H1 (cell line): ENCODE data around the gene PRKAR1B. TPM values are rescaled to one million over a fixed set of nuclear protein-coding genes. Genes with fewer than 3 reads are reported as not detected.

Source experiments
- CTCF ChIA-PET: fragments of 300-600 bp; sonication (Branson Sonifier 250); formaldehyde crosslinking; loops from one replicate; lab custom pipeline; 2021; ENCODE audit not compliant: partially characterized antibody; lab: Charles Lee
- POLR2A ChIA-PET: fragments of 300-600 bp; sonication (Branson Sonifier 250); formaldehyde crosslinking; loops from one replicate; lab custom pipeline; 2021; ENCODE audit warnings: inconsistent platforms; ENCODE audit not compliant: partially characterized antibody; lab: Charles Lee
- DNase-seq, 2 experiments: peaks; one replicate each; pipeline versions ENCODE4 v3.0.0 to v3.0.0-alpha.2; 2010 to 2022; ENCODE audit warnings: low spot score in 2 of 2, low read depth in 1 of 2, mixed read lengths in 1 of 2
- FAIRE-seq: peaks from 2 replicates; lab custom pipeline; 2011; peaks lifted over from hg19 to GRCh38; lab: Jason Lieb, UNC
- H2AFZ ChIP-seq: 2 replicates; pipeline ENCODE4 v1.8.1; 2012; ENCODE audit warnings: low read length, inconsistent platforms
- H2AK5ac ChIP-seq: 2 replicates; pipeline ENCODE4 v1.6.1; 2013; ENCODE audit warnings: low read depth, low read length
- H2BK120ac ChIP-seq: replicated peaks from 2 replicates; pipeline ENCODE3; 2013; ENCODE audit warnings: low read depth, low read length, inconsistent platforms
- H2BK12ac ChIP-seq: 2 replicates; pipeline ENCODE4 v1.6.1; 2013; ENCODE audit warnings: low read depth, low read length
- H2BK15ac ChIP-seq: 2 replicates; pipeline ENCODE4 v1.6.1; 2013; ENCODE audit warnings: low read length
- H2BK20ac ChIP-seq: 2 replicates; pipeline ENCODE4 v1.6.1; 2013; ENCODE audit warnings: low read length
- H2BK5ac ChIP-seq: 2 replicates; pipeline ENCODE4 v1.6.1; 2013; ENCODE audit warnings: low read depth, low read length
- H3K14ac ChIP-seq: 2 replicates; pipeline ENCODE4 v1.6.1; 2013; ENCODE audit warnings: inconsistent platforms; ENCODE audit not compliant: insufficient read length
- H3K18ac ChIP-seq: 2 replicates; pipeline ENCODE4 v1.6.1; 2013; ENCODE audit warnings: low read length; ENCODE audit errors: extremely low read depth
- H3K23ac ChIP-seq: 2 replicates; pipeline ENCODE4 v1.6.1; 2013; ENCODE audit warnings: inconsistent platforms; ENCODE audit not compliant: insufficient read length
- H3K23me2 ChIP-seq: 2 replicates; pipeline ENCODE4 v1.6.1; 2013; ENCODE audit warnings: low read depth, low read length
- H3K27ac ChIP-seq: 2 replicates; pipeline ENCODE4 v1.6.1; 2011; ENCODE audit warnings: low read depth, low read length, inconsistent platforms
- H3K27me3 ChIP-seq, 4 experiments: replicated peaks in 1 of 4; 1 replicate in 1 of 4; 2 replicates in 3 of 4; pipeline versions ENCODE4 v1.6.1 to v1.8.1; 2011 to 2013; ENCODE audit warnings: low read length in 3 of 4, mild to moderate bottlenecking in 3 of 4, inconsistent platforms in 2 of 4, mixed read lengths in 2 of 4, moderate library complexity in 1 of 4; ENCODE audit not compliant: control insufficient read depth in 3 of 4, insufficient read depth in 3 of 4; ENCODE audit errors: extremely low read depth in 1 of 4
- H3K36me3 ChIP-seq, 4 experiments: 2 replicates each; pipeline versions ENCODE4 v1.6.1 to v1.8.1; 2011 to 2013; ENCODE audit warnings: mild to moderate bottlenecking in 4 of 4, low read length in 3 of 4, moderate library complexity in 2 of 4, control low read depth in 1 of 4, inconsistent platforms in 1 of 4; ENCODE audit not compliant: insufficient read depth in 4 of 4, control insufficient read depth in 2 of 4
- H3K4ac ChIP-seq: replicated peaks from 2 replicates; pipeline ENCODE3; 2013; ENCODE audit warnings: low read length, low read depth, mixed read lengths, inconsistent platforms; ENCODE audit not compliant: insufficient read length
- H3K4me1 ChIP-seq, 4 experiments: replicated peaks in 1 of 4; 1 replicate in 1 of 4; 2 replicates in 3 of 4; pipeline versions ENCODE4 v1.6.1 to v1.8.1; 2011 to 2013; ENCODE audit warnings: low read length in 3 of 4, inconsistent platforms in 2 of 4, mixed read lengths in 1 of 4; ENCODE audit not compliant: insufficient read depth in 4 of 4, control insufficient read depth in 3 of 4
- H3K4me2 ChIP-seq, 2 experiments: 2 replicates each; pipeline versions ENCODE4 v1.6.1 to v1.8.1; 2011 to 2013; ENCODE audit warnings: low read depth in 2 of 2, low read length in 2 of 2, control low read depth in 1 of 2, inconsistent platforms in 1 of 2, mild to moderate bottlenecking in 1 of 2; ENCODE audit not compliant: insufficient read depth in 1 of 2
- H3K4me3 ChIP-seq, 4 experiments: fragments of 200-600, 300-600 bp in 1 of 4; sonication (generic), shearing (Covaris generic), sonication (Bioruptor Twin) in 1 of 4; 2 replicates each; pipeline versions ENCODE4 v1.5.1 to v1.8.1; 2011 to 2016; ENCODE audit warnings: low read length in 4 of 4, low read depth in 3 of 4, control low read depth in 2 of 4, inconsistent platforms in 2 of 4, mild to moderate bottlenecking in 2 of 4, mixed read lengths in 1 of 4, moderate library complexity in 1 of 4; ENCODE audit not compliant: insufficient read depth in 2 of 4; ENCODE audit errors: extremely low read depth in 1 of 4
- H3K56ac ChIP-seq: replicated peaks from 2 replicates; pipeline ENCODE3; 2013; ENCODE audit warnings: low read depth, mild to moderate bottlenecking, mixed read lengths, low read length, inconsistent platforms; ENCODE audit not compliant: insufficient read length
- H3K79me1 ChIP-seq: 2 replicates; pipeline ENCODE4 v1.6.1; 2013; ENCODE audit warnings: low read depth, low read length, control low read depth
- H3K79me2 ChIP-seq, 2 experiments: 2 replicates each; pipeline versions ENCODE4 v1.6.1 to v1.8.1; 2012 to 2013; ENCODE audit warnings: low read length in 2 of 2, mild to moderate bottlenecking in 2 of 2, inconsistent platforms in 1 of 2; ENCODE audit not compliant: insufficient read depth in 2 of 2, control insufficient read depth in 1 of 2
- H3K9ac ChIP-seq, 4 experiments: replicated peaks in 1 of 4; 1 replicate in 1 of 4; 2 replicates in 3 of 4; pipeline versions ENCODE4 v1.6.1 to v1.8.1; 2011 to 2013; ENCODE audit warnings: low read depth in 3 of 4, low read length in 3 of 4, control low read depth in 2 of 4, mild to moderate bottlenecking in 2 of 4, moderate library complexity in 2 of 4, inconsistent platforms in 1 of 4; ENCODE audit errors: extremely low read depth in 1 of 4
- H3K9me3 ChIP-seq, 2 experiments: 2 replicates each; pipeline versions ENCODE4 v1.6.1 to v1.8.1; 2012 to 2013; ENCODE audit warnings: mild to moderate bottlenecking in 2 of 2, moderate library complexity in 2 of 2, control low read depth in 1 of 2, inconsistent platforms in 1 of 2, low read depth in 1 of 2, low read length in 1 of 2, mixed read lengths in 1 of 2; ENCODE audit not compliant: insufficient read depth in 2 of 2
- H4K20me1 ChIP-seq, 2 experiments: replicated peaks in 1 of 2; 2 replicates each; pipeline versions ENCODE3 to v1.8.1; 2011 to 2013; ENCODE audit warnings: inconsistent platforms in 2 of 2, low read length in 2 of 2, mild to moderate bottlenecking in 1 of 2; ENCODE audit not compliant: insufficient read depth in 2 of 2, control insufficient read depth in 1 of 2
- H4K5ac ChIP-seq: 2 replicates; pipeline ENCODE4 v1.6.1; 2013; ENCODE audit warnings: low read length, low read depth, mixed read lengths, inconsistent platforms; ENCODE audit not compliant: insufficient read length
- H4K8ac ChIP-seq: 2 replicates; pipeline ENCODE4 v1.8.0; 2013; ENCODE audit warnings: mild to moderate bottlenecking, moderate library complexity, low read length, inconsistent platforms; ENCODE audit not compliant: insufficient read depth; ENCODE audit errors: extremely low read depth
- H4K91ac ChIP-seq: replicated peaks from 2 replicates; pipeline ENCODE3; 2013; ENCODE audit warnings: low read length, mixed read lengths, inconsistent platforms; ENCODE audit not compliant: insufficient read length
- BRCA1 ChIP-seq: IDR thresholded peaks from 2 replicates; pipeline ENCODE4 v1.6.1; 2012; ENCODE audit warnings: low read depth, low read length, improper control_type of control experiment
- HDAC2 ChIP-seq, 2 experiments: fragments of 300-600 bp in 1 of 2; sonication (generic) in 1 of 2; IDR thresholded peaks; 2 replicates each; pipeline ENCODE4 v1.6.1; 2011 to 2012; ENCODE audit warnings: low read depth in 2 of 2, low read length in 2 of 2, mild to moderate bottlenecking in 2 of 2, moderate library complexity in 2 of 2, borderline replicate concordance in 1 of 2, inconsistent platforms in 1 of 2
- MAFK ChIP-seq: IDR thresholded peaks from 2 replicates; pipeline ENCODE4 v1.6.1; 2012; ENCODE audit warnings: low read depth, mild to moderate bottlenecking, improper control_type of control experiment, low read length
- PHF8 ChIP-seq: fragments of 200-600 bp; sonication (generic); conservative IDR thresholded peaks from 2 replicates; pipeline ENCODE4 v1.7.1; 2012; ENCODE audit warnings: low read depth, mild to moderate bottlenecking, inconsistent platforms, low read length, moderate library complexity
- RAD21 ChIP-seq, 2 experiments: IDR thresholded peaks in 1 of 2; conservative IDR thresholded peaks in 1 of 2; 2 replicates each; pipeline ENCODE4 v1.6.1; 2011; ENCODE audit warnings: low read depth in 2 of 2, low read length in 2 of 2, improper control_type of control experiment in 1 of 2, inconsistent platforms in 1 of 2, mild to moderate bottlenecking in 1 of 2, moderate library complexity in 1 of 2
- RBBP5 ChIP-seq: IDR thresholded peaks from 2 replicates; pipeline ENCODE4 v1.7.1; 2012; ENCODE audit warnings: low read depth, mild to moderate bottlenecking, inconsistent platforms, low read length, moderate library complexity, borderline replicate concordance
- SP4 ChIP-seq: IDR thresholded peaks from 2 replicates; pipeline ENCODE4 v1.6.1; 2012; ENCODE audit warnings: low read length, inconsistent platforms
- TBP ChIP-seq: IDR thresholded peaks from 2 replicates; pipeline ENCODE4 v1.6.1; 2011; ENCODE audit warnings: low read depth, low read length, improper control_type of control experiment
- ZNF274 ChIP-seq: IDR thresholded peaks from 2 replicates; pipeline ENCODE4 v1.7.0; 2012; ENCODE audit warnings: low read length, borderline replicate concordance; ENCODE audit errors: extremely low read depth
- WGBS, 2 experiments: shearing (Covaris generic) in 1 of 2; methylation state at CpG; one replicate each; pipeline versions ENCODE4 v1.1.6 to v1.1.7; 2013 to 2015; ENCODE audit warnings: low lambda C conversion rate in 2 of 2, mixed read lengths in 2 of 2, inconsistent platforms in 1 of 2, low coverage in 1 of 2, missing lambda C conversion rate in 1 of 2; ENCODE audit not compliant: insufficient replicate concordance in 2 of 2, insufficient coverage in 1 of 2, insufficient read length in 1 of 2; ENCODE audit errors: extremely low coverage in 1 of 2, missing lambda C conversion rate in 1 of 2; 5-methylcytosine and 5-hydroxymethylcytosine counted together
- polyA plus RNA-seq, 7 experiments: library from polyadenylated mRNA; depleted of rRNA in 3 of 7; stranded (reverse) in 5 of 7; unstranded in 2 of 7; fragments of >200 nt in 5 of 7; fragments of 200-250 nt in 2 of 7; gene quantifications; 1 replicate in 5 of 7; 2 replicates in 1 of 7; 4 replicates in 1 of 7; pipeline versions ENCODE4 v1.2.1 to v1.2.3, GENCODE V29; 2011 to 2013; ENCODE audit warnings: missing spikeins in 2 of 7, mixed read lengths in 2 of 7
- total RNA-seq: library from RNA; stranded (reverse); fragmentation: NEBNext Ultra II Directional; extraction: Animal tissue kit (Norgen Biotek cat#: 25700); gene quantifications from 2 replicates; pipeline ENCODE4 v1.2.1, GENCODE V29; 2021
- TF ChIP-seq, protein P1 (sequence below): IDR thresholded peaks from 2 replicates; pipeline ENCODE4 v1.6.1; 2011; ENCODE audit warnings: low read length, improper control_type of control experiment

Gene PRKAR1B
- total and polyA plus RNA-seq, 2 of the 8 experiments (the other 6 are each of a cell fraction or from before 2014, with no cell fraction given): 12.3 to 55.7 TPM

DNA sequence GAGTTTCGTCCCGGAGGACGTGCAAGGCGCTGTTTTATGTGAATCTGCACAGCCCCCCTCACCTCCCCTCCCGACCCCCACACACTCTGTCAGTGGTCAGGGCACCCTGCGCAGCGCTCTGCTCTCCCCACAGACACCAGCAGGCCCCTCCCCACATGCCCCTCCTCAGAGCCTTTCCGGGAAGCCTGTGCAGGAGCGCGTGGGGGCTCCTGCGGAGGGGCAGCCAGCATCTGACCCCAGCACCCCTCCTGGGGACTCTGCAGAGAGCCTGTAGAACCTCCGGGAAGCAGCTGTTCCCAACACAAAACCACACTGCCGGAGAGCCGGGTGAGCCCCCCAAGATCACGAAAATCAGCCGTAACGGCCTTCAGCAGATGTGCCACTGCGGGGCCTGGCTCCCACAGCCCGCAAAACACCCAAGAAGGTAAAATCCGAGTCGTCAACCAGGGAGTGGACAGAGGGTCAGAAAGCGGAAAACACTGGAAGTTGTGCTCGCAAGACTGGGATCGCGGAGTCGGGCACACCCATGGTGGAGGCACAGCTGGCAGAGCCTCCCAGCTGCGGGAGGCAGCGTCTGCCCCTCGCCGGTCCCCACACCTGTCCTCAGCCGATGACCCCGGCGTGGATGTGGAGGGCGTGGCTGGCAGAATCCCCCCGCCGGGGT lies 153.7 kb downstream of the PRKAR1B start:
- peak overlapping the region; percentile 18 for H2BK120ac ChIP-seq
- no peak overlapping the region for H4K5ac ChIP-seq
- H2BK20ac ChIP-seq: no peak overlapping the region
- 85% methylated on average over 30 of the region's 36 CpGs; no CpG with 5 or more reads in 1 of the 2 experiments for WGBS, 2 experiments
- peak overlapping the region; percentile 63 for H3K4ac ChIP-seq
- no peak overlapping the region for H3K23ac ChIP-seq
- H3K9me3 ChIP-seq: no peaks in the 10 kb centered on the region; a peak in 1 of 4 replicates
- no peak overlapping the region for H3K14ac ChIP-seq
- no peak for FAIRE-seq
- H4K91ac ChIP-seq: peak overlapping the region; percentile 22
- no peak overlapping the region for H3K18ac ChIP-seq
- peak overlapping the region in 1 of 2 experiments; percentile 52; a peak in 2 of 4 replicates for H3K4me2 ChIP-seq
- no peak overlapping the region for H2AK5ac ChIP-seq
- no peaks in the 10 kb centered on the region for H3K79me2 ChIP-seq
- no peak overlapping the region for H3K4me3 ChIP-seq
- ChIA-PET CTCF (interaction anchor here (1.1 to 1.6 kb wide), 3 partner anchors 94 to 252 kb away, joined by 3 to 4 read pairs (median 3); no protein-coding TSS in a partner anchor), POLR2A (interaction anchor here (0.8 kb wide), 1 partner anchor 64 kb away, joined by 3 read pairs; no protein-coding TSS in a partner anchor)
- 0 out of 2 replicates have a peak overlapping the region, but pooled peaks have one; percentile 4 for H2BK5ac ChIP-seq
- H4K20me1 ChIP-seq: peaks cover 2 to 3% of the 10 kb centered on the region in 2 experiments
- DNase-seq: no peak
- H3K27me3 ChIP-seq: no peaks in the 10 kb centered on the region
- H2BK15ac ChIP-seq: no peak overlapping the region
- H3K4me1 ChIP-seq: peaks cover 0 to 19% (median 14%) of the 10 kb centered on the region in 4 experiments; a peak in 6 of 7 replicates
- H2AFZ ChIP-seq: no peak overlapping the region
- peak overlapping the region; percentile 2 for H3K56ac ChIP-seq
- 0 out of 2 replicates have a peak overlapping the region, but pooled peaks have one; percentile 18 for H2BK12ac ChIP-seq
- H3K9ac ChIP-seq: no peak overlapping the region
- peaks cover 0 to 3% (median 0%) of the 10 kb centered on the region in 4 experiments; a peak in 1 of 8 replicates for H3K36me3 ChIP-seq
- 0 out of 2 replicates have a peak overlapping the region, but pooled peaks have one; percentile 11 for H4K8ac ChIP-seq
- H3K27ac ChIP-seq: no peak overlapping the region
- no peaks in the 10 kb centered on the region for H3K23me2 ChIP-seq
- H3K79me1 ChIP-seq: no peaks in the 10 kb centered on the region
- TF ChIP-seq MAFK (no peak), TBP (no peak), SP4 (no peak), ZNF274 (no peak), BRCA1 (no peak), PHF8 (no peak), RAD21 (IDR thresholded peaks at IDR 0.05 in 1 of 2, conservative IDR thresholded peaks at IDR 0.05 in 1 of 2; ENCODE audit: low read depth in 2 of 2, low read length in 2 of 2) (no peak), RBBP5 (no peak), HDAC2 (IDR thresholded peaks at IDR 0.05; ENCODE audit: borderline replicate concordance in 1 of 2, low read depth in 2 of 2, low read length in 2 of 2) (no peak)
- TF ChIP-seq, protein P1, sequence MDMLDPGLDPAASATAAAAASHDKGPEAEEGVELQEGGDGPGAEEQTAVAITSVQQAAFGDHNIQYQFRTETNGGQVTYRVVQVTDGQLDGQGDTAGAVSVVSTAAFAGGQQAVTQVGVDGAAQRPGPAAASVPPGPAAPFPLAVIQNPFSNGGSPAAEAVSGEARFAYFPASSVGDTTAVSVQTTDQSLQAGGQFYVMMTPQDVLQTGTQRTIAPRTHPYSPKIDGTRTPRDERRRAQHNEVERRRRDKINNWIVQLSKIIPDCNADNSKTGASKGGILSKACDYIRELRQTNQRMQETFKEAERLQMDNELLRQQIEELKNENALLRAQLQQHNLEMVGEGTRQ: no peak
